OCI-LY3 (cell line): ENCODE data around the gene TUBB3.

Experiments used
- H2AFZ ChIP-seq: fragments of 200-600, 300-600 bp; shearing (Covaris generic); 2 replicates; pipeline ENCODE4 v1.6.0; 2014; ENCODE audit warnings: antibody characterized with exemption, low read depth, low read length
- H3K27ac ChIP-seq: fragments of 200-600, 300-600 bp; sonication (generic); 2 replicates; pipeline ENCODE4 v1.5.1; 2014; ENCODE audit warnings: mild to moderate bottlenecking, low read length, moderate library complexity, mixed read lengths
- H3K27me3 ChIP-seq: fragments of 200-600, 300-600 bp; sonication (generic); 2 replicates; pipeline ENCODE4 v1.6.1; 2014; ENCODE audit warnings: low read depth, low read length, mixed read lengths
- H3K36me3 ChIP-seq: fragments of 200-600, 300-600 bp; sonication (generic); replicated peaks from 2 replicates; pipeline ENCODE3; 2014; ENCODE audit warnings: low read depth, low read length, mixed read lengths
- H3K4me1 ChIP-seq: fragments of 300-600, 200-600 bp; sonication (generic); 2 replicates; pipeline ENCODE4 v1.6.1; 2014; ENCODE audit warnings: low read length, mixed read lengths
- H3K4me2 ChIP-seq: fragments of 200-600, 300-600 bp; sonication (generic); 2 replicates; pipeline ENCODE4 v1.6.1; 2014; ENCODE audit warnings: low read length, mixed read lengths
- H3K4me3 ChIP-seq: fragments of 300-600, 200-600 bp; sonication (generic); 2 replicates; pipeline ENCODE4 v1.5.1; 2014; ENCODE audit warnings: antibody characterized with exemption, mild to moderate bottlenecking, low read length, moderate library complexity
- H3K79me2 ChIP-seq: fragments of 300-600, 200-600 bp; shearing (Covaris generic); 2 replicates; pipeline ENCODE4 v1.6.1; 2014; ENCODE audit warnings: mild to moderate bottlenecking, low read length, mixed read lengths
- H3K9ac ChIP-seq: fragments of 300-600, 200-600 bp; shearing (Covaris generic); 2 replicates; pipeline ENCODE4 v1.6.0; 2014; ENCODE audit warnings: mild to moderate bottlenecking, low read length, moderate library complexity
- H3K9me3 ChIP-seq: fragments of 200-600, 300-600 bp; shearing (Covaris generic); 2 replicates; pipeline ENCODE4 v1.6.1; 2014; ENCODE audit warnings: low read length, mixed read lengths; ENCODE audit not compliant: insufficient read depth
- H4K20me1 ChIP-seq: fragments of 200-600, 300-600 bp; sonication (generic); 2 replicates; pipeline ENCODE4 v1.6.1; 2016; ENCODE audit warnings: low read length, mixed read lengths; ENCODE audit not compliant: insufficient read depth
- EZH2phosphoT487 ChIP-seq: fragments of 200-600 bp; shearing (Covaris generic); IDR thresholded peaks from 2 replicates; pipeline ENCODE4 v1.6.1; 2018; ENCODE audit warnings: antibody characterized with exemption, mixed run types, low read depth
- TF ChIP-seq, protein P1 (sequence below): fragments of 200-600, 300-600 bp; sonication (generic); IDR thresholded peaks from 2 replicates; pipeline ENCODE4 v1.5.1; 2014; ENCODE audit warnings: antibody characterized with exemption, low read length, low read depth

TUBB3 gene

DNA sequence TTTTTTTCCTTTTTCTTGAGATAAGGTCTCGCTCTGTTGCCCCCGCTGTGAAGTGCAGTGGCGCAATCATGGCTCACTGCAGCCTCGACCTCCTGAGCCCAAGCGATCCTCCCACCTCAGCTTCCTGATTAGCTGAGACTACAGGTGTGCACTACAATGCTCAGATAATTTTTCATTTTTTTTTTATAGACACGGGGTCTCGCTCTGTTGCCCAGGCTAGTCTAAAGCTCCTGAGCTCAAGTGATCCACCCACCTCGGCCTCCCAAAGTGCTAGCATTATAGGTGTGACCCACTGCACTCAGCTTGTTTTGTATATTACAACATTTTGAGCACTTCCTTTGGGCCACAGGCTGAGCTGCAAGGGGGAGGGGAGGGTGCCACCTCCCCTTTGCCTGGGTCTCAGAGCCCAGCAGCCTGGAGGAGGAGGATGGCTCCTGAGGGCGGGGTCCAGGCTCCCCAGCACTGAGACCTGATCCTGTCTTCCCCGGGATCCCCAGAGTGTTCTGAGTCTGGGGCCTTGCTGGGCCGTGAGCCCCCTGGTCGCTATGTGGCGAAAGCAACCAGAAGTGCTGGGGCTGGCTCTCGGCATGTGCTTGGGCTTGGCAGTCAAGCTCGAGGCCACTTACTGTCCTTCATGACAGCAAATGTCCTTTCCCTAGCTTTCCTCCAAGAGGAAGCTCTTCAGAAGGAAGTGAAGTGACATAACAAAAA, 33.5 kb downstream of the TUBB3 start:
- Histone ChIP-seq H3K4me3 (no peak overlapping the region), H2AFZ (no peak overlapping the region), H3K27me3 (no peaks in the 10 kb centered on the region), H3K9me3 (no peaks in the 10 kb centered on the region), H3K4me2 (no peak overlapping the region), H3K9ac (no peak overlapping the region), H3K27ac (no peak overlapping the region), H3K36me3 (peaks cover 41% of the 10 kb centered on the region), H4K20me1 (peaks cover 48% of the 10 kb centered on the region), H3K4me1 (peaks cover 30% of the 10 kb centered on the region), H3K79me2 (peaks cover 21% of the 10 kb centered on the region)
- no peak for TF ChIP-seq EZH2phosphoT487
- TF ChIP-seq, protein P1, sequence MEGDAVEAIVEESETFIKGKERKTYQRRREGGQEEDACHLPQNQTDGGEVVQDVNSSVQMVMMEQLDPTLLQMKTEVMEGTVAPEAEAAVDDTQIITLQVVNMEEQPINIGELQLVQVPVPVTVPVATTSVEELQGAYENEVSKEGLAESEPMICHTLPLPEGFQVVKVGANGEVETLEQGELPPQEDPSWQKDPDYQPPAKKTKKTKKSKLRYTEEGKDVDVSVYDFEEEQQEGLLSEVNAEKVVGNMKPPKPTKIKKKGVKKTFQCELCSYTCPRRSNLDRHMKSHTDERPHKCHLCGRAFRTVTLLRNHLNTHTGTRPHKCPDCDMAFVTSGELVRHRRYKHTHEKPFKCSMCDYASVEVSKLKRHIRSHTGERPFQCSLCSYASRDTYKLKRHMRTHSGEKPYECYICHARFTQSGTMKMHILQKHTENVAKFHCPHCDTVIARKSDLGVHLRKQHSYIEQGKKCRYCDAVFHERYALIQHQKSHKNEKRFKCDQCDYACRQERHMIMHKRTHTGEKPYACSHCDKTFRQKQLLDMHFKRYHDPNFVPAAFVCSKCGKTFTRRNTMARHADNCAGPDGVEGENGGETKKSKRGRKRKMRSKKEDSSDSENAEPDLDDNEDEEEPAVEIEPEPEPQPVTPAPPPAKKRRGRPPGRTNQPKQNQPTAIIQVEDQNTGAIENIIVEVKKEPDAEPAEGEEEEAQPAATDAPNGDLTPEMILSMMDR = no peak

DNA sequence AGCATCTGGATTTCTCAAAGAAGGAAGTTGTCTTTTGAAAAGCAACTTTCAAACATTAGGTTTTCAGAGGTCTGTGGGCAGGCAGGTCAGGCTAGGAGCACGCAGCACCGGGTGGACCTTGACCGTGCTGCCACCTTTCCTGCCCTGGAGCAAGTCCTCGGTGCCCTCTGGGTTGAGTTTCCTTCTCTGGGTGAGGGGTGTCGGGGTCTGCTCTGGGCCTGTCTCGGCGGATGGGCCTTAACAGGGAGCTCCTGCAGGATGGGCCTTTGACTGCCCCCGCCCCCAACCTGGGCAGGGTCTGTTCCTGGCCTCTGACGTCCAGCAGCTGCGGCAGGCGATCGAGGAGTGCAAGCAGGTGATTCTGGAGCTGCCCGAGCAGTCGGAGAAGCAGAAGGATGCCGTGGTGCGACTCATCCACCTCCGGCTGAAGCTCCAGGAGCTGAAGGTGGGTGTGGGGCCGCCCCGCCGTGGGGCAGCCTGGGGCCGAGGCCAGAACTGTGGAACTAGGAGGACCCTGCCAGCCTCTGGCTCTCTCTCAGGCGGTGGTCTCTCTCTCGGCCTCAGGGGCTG, 34.2 kb downstream of the TUBB3 start:
- Histone ChIP-seq H3K27ac (no peak overlapping the region), H3K9me3 (no peaks in the 10 kb centered on the region), H3K4me1 (peaks cover 27% of the 10 kb centered on the region), H3K4me2 (no peak overlapping the region), H3K9ac (no peak overlapping the region), H3K36me3 (peaks cover 41% of the 10 kb centered on the region), H2AFZ (no peak overlapping the region), H3K79me2 (peaks cover 20% of the 10 kb centered on the region), H3K27me3 (no peaks in the 10 kb centered on the region), H4K20me1 (peaks cover 45% of the 10 kb centered on the region), H3K4me3 (no peak overlapping the region)
- no peak for TF ChIP-seq EZH2phosphoT487
- TF ChIP-seq, protein P1 = no peak

DNA sequence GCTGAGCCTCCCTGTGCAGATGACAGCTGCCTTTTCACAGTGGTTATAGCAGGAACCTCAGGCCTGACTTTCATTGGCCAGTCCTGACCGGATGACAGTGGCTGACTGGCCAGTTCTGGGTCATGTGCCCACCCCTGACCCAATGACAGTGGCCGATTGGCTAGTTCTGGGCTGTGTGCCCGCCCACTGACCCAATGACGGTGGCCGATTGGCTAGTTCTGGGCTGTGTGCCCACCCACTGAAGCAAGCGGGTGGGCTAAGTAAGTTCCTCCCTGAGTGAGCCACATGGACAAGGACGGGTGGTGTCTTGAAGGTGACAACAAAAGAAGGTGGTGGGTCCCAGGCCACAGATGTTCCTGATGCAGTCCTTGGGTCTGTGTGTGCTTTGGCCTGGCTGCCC, 34.9 kb downstream of the TUBB3 start:
- H3K4me3 ChIP-seq = no peak overlapping the region
- H3K4me1 ChIP-seq = peaks cover 19% of the 10 kb centered on the region
- H2AFZ ChIP-seq = no peak overlapping the region
- peaks cover 15% of the 10 kb centered on the region for H3K79me2 ChIP-seq
- H3K27me3 ChIP-seq = no peaks in the 10 kb centered on the region
- no peak overlapping the region for H3K4me2 ChIP-seq
- peaks cover 38% of the 10 kb centered on the region for H4K20me1 ChIP-seq
- peaks cover 41% of the 10 kb centered on the region for H3K36me3 ChIP-seq
- no peaks in the 10 kb centered on the region for H3K9me3 ChIP-seq
- H3K9ac ChIP-seq = no peak overlapping the region
- no peak for TF ChIP-seq EZH2phosphoT487
- TF ChIP-seq, protein P1 = no peak
- no peak overlapping the region for H3K27ac ChIP-seq

DNA sequence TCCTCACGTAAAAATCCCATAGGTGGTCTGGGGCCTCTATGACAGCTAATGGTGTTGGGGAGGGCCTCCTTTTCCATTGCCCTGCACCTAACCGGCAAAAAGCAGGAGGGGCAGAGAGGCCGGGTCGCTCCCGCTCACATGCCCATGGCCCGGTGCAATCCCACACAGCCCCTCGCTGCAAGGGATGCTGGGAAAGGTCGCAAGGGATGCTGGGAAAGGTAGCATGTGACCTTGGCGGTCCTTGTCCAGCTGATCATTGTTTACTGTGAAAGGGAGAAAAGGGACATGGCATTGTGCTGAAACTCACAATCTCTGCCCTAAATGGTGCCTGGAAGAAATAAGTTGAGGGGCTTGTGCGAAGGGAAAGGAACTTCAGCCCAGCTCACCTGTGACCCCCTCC, 35.5 kb downstream of the TUBB3 start:
- peaks cover 10% of the 10 kb centered on the region for H3K79me2 ChIP-seq
- no peaks in the 10 kb centered on the region for H3K27me3 ChIP-seq
- H3K4me3 ChIP-seq = no peak overlapping the region
- TF ChIP-seq EZH2phosphoT487 = no peak
- TF ChIP-seq, protein P1 = no peak
- H2AFZ ChIP-seq = no peak overlapping the region
- H3K9ac ChIP-seq = no peak overlapping the region
- H3K9me3 ChIP-seq = no peaks in the 10 kb centered on the region
- peaks cover 32% of the 10 kb centered on the region for H4K20me1 ChIP-seq
- peaks cover 43% of the 10 kb centered on the region for H3K36me3 ChIP-seq
- H3K4me2 ChIP-seq = no peak overlapping the region
- peaks cover 14% of the 10 kb centered on the region for H3K4me1 ChIP-seq
- H3K27ac ChIP-seq = no peak overlapping the region
